ENCODE results near the gene ABCA2.

- TF ChIP-seq, protein P1, sequence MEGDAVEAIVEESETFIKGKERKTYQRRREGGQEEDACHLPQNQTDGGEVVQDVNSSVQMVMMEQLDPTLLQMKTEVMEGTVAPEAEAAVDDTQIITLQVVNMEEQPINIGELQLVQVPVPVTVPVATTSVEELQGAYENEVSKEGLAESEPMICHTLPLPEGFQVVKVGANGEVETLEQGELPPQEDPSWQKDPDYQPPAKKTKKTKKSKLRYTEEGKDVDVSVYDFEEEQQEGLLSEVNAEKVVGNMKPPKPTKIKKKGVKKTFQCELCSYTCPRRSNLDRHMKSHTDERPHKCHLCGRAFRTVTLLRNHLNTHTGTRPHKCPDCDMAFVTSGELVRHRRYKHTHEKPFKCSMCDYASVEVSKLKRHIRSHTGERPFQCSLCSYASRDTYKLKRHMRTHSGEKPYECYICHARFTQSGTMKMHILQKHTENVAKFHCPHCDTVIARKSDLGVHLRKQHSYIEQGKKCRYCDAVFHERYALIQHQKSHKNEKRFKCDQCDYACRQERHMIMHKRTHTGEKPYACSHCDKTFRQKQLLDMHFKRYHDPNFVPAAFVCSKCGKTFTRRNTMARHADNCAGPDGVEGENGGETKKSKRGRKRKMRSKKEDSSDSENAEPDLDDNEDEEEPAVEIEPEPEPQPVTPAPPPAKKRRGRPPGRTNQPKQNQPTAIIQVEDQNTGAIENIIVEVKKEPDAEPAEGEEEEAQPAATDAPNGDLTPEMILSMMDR (IDR thresholded peaks at IDR 0.05 in 2 of 3, conservative IDR thresholded peaks at IDR 0.05 in 1 of 3; ENCODE audit: borderline replicate concordance in 1 of 3, insufficient read depth in 1 of 3, low read depth in 2 of 3, low read length in 2 of 3): no peak
- TF ChIP-seq ZFX (IDR thresholded peaks at IDR 0.05): no peak
- no peak for TF ChIP-seq POLR2AphosphoS5 (IDR thresholded peaks at IDR 0.05; ENCODE audit: low read depth, low read length)
- TF ChIP-seq, protein P2, sequence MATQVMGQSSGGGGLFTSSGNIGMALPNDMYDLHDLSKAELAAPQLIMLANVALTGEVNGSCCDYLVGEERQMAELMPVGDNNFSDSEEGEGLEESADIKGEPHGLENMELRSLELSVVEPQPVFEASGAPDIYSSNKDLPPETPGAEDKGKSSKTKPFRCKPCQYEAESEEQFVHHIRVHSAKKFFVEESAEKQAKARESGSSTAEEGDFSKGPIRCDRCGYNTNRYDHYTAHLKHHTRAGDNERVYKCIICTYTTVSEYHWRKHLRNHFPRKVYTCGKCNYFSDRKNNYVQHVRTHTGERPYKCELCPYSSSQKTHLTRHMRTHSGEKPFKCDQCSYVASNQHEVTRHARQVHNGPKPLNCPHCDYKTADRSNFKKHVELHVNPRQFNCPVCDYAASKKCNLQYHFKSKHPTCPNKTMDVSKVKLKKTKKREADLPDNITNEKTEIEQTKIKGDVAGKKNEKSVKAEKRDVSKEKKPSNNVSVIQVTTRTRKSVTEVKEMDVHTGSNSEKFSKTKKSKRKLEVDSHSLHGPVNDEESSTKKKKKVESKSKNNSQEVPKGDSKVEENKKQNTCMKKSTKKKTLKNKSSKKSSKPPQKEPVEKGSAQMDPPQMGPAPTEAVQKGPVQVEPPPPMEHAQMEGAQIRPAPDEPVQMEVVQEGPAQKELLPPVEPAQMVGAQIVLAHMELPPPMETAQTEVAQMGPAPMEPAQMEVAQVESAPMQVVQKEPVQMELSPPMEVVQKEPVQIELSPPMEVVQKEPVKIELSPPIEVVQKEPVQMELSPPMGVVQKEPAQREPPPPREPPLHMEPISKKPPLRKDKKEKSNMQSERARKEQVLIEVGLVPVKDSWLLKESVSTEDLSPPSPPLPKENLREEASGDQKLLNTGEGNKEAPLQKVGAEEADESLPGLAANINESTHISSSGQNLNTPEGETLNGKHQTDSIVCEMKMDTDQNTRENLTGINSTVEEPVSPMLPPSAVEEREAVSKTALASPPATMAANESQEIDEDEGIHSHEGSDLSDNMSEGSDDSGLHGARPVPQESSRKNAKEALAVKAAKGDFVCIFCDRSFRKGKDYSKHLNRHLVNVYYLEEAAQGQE (IDR thresholded peaks at IDR 0.05; ENCODE audit: low read depth): no peak
- no peak for TF ChIP-seq EZH2 (IDR thresholded peaks at IDR 0.05)
- TF ChIP-seq EZH2phosphoT487 (IDR thresholded peaks at IDR 0.05; ENCODE audit: borderline replicate concordance): no peak
- TF ChIP-seq POLR2A (IDR thresholded peaks at IDR 0.05; ENCODE audit: borderline replicate concordance, extremely low read depth, insufficient read depth, insufficient read length): no peak
- no peak for TF ChIP-seq JUND (IDR thresholded peaks at IDR 0.05)
Observed at GRCh38 chr9:136983167-136983566, 44.9 kb downstream of the ABCA2 start.

All from HCT116 (cell line).